HG02610 (cell line): ENCODE data around the gene SDK1.

Source experiments
- ATAC-seq: cut with Tn5 transposase; IDR thresholded peaks from one replicate; pipeline ENCODE4 v1.9.1; 2021; ENCODE audit warnings: mild to moderate bottlenecking, moderate library complexity; ENCODE audit not compliant: unreplicated experiment

Gene SDK1

GRCh38 chr7:4113271-4113670 lies 812.2 kb downstream of the SDK1 start:
- no peak for ATAC-seq

- no peak for ATAC-seq
Measured at GRCh38 chr7:4113976-4114375, 812.9 kb downstream of the SDK1 start.

DNA sequence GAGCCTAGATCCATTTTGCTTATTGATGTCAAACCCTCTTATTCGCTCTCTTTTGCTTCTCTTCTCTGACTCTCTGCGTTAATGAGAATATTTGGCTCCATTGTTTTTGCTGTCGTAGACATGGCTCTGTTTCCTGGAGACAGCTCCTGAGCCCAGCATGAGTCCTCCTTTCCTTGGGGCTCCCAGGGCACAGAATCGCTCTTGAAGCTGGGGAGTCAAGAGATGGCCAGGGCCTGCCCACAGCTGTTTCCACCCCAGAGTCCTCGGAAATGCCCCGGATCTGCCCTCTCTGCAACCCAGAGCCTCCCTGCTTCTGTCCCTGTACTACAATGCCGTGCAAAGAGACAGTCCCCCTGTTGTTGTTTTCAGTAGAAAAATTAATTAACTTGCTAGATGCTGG lies 814.4 kb downstream of the SDK1 start:
- ATAC-seq, result no peak

DNA sequence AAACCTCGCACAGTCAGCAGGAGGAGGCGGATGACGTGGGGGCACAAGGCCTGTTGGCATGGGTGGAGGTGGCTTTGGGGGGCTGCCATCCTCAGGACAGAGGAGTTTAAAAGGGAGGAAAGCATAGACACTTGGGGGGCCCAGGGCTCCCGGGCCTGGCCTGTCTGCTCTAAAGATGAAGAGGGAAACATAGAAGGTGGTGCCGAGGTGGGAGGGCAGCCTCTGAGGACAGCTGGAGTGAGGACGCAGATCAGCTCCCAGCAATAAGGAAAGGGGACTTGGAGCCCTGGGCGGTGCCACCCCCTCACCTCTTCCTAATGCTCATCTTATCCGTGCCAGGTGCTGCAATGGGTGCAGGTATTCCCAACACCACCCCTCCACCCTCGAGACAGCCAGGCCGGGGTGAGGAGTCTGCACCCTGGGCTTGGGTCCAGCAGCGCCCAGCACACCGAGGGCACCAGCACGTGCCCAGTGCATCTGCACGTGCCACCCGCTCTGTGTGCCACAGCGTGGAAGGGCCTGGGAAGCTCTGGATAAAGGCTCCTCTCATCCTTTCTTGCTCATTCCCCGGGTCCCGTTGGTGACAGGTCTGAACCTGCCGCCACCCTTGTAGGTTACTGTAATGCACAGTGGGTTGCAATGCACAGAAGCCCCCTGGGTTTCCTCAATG lies 815.0 kb downstream of the SDK1 start:
- no peak for ATAC-seq

GRCh38 chr7:4119848-4120247 lies 818.8 kb downstream of the SDK1 start:
- no peak for ATAC-seq

GRCh38 chr7:4123346-4123745 lies 822.3 kb downstream of the SDK1 start:
- no peak for ATAC-seq

DNA sequence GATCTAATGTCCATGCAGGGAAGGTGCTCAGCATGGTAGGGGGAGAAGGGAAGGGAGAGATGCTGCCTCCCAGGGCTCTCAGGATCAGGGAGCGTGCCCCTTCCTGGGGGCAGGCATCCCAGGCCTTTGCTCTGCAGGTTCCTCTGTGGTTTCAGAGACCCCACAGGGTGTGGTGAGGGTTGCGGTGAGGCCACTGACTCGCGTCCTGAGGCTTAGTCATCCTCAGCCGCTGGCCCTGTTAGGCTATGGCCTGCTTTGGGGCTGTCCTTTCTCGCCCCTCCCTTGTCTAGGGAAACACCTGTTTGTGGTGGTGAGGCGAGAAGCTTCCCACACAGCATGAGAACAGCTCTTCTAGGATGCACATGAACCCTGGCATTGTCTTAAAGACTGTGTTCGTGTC lies 822.8 kb downstream of the SDK1 start:
- ATAC-seq, result no peak

DNA sequence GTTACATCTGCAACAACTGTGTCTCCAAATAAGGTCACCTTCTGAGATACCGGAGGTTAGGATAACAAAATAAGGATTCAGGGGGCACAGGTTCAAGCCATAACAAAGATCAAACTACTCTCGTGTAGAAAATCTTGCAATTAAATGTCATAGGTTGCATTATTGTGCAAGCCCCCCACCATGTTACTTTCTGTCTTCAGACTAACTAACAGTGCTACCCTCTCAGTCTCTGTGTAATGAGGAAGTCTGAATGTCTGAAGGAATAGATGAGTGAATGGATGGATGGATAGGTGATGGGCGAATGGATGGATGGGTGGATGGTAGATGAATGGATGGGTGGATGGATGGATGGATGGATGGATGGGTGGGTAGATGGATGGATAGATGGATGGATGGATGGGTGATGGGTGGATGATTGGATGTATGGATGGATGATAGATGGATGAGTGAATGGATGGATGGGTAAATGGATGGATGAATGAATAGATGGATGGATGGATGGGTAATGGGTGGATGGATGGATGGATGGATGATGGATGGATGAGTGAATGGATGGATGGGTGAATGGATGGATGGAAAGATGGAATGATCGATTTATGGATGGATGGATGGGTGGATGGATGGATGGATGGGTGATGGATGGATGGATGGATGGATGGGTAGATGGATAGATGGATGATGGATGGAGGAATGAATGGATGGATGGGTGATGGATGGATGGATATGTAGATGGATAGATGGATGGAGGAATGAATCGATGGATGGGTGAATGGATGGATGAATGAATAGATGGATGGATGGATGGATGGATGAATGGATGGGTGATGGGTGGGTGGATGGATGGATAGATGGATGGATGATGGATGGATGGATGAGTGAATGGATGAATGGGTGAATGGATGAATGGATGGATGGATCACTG lies 823.8 kb downstream of the SDK1 start:
- no peak for ATAC-seq

DNA sequence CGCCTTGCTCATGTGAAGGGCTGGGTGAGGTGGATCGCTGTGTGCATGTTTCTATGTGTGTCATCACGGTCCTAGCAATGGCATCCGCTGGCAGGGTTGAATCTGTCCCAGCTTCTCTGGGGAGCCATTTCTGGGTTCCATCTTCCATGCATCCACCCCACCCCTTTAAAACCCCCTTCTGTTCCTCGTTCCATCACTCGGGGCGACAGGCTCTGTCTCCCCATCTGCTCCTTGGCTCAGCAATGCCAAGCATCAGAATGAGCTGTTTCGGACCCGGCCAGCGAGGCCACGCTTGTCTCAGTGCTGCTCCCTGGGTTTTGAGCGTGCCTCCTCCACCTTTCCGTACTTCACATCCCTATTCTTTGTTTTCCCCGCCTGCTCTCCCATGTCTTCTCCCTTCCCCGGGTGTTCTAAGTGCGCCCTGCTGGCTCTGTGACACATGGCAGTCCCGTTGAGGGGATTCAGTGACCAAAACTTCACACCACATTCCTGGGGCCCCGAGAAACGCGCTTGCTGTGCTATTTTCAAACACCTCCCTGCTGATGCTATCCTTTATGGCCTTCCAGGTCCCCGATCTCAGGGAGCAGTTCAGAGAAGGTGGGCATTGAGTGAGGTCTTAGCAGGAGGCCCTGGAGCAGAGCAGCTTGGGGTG lies 827.0 kb downstream of the SDK1 start:
- no peak for ATAC-seq

DNA sequence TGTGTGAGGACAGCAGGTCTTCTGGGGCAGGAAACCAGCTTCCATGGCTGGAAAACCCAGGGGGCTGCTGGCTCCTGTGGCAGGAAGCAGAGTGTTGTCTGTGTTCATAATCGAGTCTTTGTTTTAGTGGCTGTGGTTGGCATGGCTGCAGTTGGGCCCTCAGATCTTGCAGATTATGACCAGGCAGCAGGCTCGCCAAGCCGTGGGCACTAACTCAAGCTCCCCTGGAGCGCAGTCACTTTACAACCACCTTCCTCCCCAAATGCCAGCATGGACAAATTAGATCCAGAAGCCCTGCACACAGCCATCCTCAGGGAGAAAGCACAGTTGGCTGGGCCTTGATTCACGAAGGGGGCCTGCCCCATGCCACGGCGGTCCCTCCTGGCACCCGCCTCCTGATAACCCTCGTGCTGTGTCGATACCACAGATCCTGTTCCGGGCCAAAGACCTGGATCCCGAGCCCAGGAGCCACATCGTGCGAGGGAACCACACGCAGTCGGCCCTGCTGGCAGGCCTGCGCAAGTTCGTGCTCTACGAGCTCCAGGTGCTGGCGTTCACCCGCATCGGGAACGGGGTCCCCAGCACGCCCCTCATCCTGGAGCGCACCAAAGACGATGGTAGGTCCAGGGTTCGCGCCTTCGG lies 828.5 kb downstream of the SDK1 start:
- no peak for ATAC-seq

GRCh38 chr7:4131063-4131462 lies 830.0 kb downstream of the SDK1 start:
- no peak for ATAC-seq

GRCh38 chr7:4132221-4132620 lies 831.2 kb downstream of the SDK1 start:
- ATAC-seq, result no peak

- no peak for ATAC-seq
Measured at GRCh38 chr7:4133491-4134044, 832.5 kb downstream of the SDK1 start.

DNA sequence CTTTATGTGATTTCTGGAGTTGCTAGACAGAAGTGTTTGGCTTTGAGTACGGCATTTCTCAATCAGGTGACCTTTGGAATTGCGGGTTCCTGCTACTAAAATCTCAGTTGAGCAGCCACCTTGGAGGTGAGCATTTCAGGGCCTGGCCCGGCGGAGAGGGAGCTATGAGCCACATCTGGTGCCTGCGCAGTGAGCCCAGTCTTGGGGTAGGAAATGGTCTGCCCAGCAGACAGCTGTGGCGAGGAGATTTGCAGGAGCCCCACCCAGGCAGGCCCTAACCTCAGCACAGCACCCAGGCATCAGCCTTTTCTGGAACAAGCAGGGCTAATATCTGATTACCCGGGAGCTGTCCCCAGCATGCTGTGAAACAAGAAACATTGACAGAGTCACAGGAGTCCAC lies 833.2 kb downstream of the SDK1 start:
- ATAC-seq, result no peak

GRCh38 chr7:4134631-4135030 lies 833.6 kb downstream of the SDK1 start:
- no peak for ATAC-seq

DNA sequence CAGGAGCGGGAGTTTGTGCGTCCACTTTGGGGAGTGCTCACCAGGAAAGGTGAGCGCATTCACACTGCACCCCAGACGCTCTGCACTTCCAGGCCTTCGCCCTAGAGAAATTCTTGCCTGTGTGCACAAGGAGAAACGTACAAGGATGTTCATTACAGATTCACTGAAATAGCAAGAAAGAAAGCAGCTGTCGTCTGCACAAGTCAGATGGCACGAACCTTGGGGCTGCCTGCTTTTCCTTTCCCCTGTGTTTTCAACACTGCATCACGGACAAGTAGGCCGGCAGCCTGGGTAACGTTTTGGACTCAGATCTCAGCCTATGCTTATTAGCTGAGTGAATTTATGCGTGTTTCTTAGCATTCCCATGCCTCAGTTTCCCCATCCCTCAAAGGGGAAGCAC lies 834.2 kb downstream of the SDK1 start:
- ATAC-seq, result no peak

DNA sequence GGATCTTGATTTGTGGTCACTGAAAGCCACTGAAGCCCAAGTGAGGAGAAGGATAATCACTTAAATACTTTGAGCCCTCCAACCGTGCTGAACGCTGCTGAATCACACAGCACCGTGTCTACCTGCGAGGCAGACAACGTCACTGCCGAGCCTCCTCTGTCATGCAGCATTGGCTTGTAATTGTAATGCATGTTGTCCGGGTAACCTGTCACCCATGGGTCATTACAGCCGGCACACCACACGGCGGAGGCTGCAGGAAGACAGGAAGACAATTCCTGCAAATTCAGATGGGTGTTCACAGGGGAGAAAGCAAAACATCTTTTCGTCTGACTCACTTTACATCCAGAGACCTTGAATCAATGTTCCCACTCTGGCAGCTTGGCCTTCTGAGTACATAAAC lies 835.0 kb downstream of the SDK1 start:
- no peak for ATAC-seq

DNA sequence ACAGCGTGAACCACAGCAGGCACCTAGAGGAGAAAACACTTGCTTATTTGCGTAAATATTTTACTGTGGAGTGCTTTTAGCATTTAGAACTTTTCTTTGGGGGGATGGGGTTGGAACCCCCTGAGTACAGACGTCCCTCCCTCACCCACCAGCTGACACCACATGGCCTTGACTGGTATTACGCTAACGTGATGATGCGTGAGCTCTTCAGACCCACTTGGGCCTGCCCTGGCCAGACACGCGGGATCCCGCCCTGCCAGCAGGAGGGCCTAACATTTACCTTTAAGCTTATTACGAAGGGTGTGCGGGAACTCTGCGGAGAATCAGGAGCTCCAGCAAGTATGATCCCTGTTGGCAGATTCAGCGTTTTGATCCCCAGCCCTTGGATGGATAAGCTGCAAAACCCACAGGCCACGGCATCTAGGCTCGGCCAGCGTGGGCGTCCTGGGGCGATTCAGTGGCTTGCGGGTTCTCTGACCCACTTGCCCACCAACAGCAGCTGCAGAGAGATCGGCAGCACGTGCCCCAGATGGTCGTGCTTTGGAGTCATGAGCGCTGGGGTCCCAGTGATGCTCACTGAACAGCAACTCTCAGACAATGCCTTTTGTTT lies 835.6 kb downstream of the SDK1 start:
- ATAC-seq, result no peak

DNA sequence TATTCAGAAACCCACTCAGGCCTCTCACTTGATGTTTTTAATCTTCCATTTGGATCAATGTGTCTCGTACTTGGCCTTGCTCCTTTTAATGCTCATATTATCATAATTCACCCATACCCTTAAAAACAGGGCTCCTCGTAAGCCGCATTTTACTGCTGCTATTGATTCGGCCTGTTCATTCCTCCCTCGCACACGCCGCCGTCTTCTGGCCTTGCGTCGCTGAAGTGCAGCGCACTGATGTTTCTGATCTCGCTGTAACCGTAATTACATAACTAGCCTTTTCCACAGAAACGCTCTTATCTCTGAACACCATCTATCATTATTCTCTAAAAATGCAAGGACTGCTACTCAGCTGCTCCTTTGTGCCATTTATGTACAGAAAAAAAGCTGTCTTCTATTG lies 836.5 kb downstream of the SDK1 start:
- no peak for ATAC-seq

DNA sequence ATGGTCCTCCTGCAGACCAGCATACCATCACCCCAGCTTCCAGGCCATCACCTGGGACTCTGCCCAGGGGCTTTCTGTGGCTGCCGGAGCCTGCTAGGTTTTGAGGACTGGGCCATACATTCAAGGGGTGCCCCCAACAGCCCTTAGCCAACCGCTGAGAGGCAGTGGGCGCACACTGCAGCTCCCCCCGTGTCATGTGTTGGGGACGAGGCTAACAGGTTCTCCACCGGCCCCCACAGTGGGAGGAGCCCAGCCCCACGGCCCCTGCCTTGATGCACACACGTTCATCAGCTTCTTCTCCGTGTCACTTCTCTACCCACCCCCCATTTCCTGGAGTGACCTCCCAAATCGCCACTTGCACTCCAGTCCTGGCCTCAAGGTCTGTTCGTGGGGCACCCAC lies 837.8 kb downstream of the SDK1 start:
- no peak for ATAC-seq
